HG03025 (cell line): Measurements from ENCODE around the gene VWA3B.
"Not testable (repeated sequence)": the region's sequence is repeated elsewhere in the genome, so short reads cannot be mapped to it uniquely, and the experiment has no call there.

Experiments used
- ATAC-seq: cut with Tn5 transposase; IDR thresholded peaks from one replicate; pipeline ENCODE4 v1.9.1; 2021; ENCODE audit warnings: mild to moderate bottlenecking, moderate library complexity; ENCODE audit not compliant: unreplicated experiment, low FRiP score

VWA3B gene

GRCh38 chr2:98084869-98085238 lies 2.1 kb upstream of the VWA3B start:
- ATAC-seq, result no peak

DNA sequence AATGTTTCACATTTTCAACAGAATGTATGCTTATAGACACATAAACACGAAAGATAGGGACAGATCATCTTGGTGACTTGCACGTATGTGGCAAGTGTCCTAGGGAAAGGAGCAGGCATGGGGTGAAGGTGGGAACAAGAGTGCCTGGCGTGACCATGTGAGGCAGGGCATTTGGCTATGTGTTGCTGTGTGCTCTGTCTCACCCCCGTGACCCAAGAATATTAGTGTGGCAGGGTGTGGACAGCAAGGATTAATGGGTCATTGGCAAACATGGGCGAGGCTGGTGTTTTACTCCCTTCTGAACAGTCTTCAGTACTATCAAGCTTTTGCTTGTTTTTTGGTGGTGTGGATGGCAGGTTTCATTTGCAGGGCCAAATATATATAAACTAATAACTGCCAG lies 1.3 kb upstream of the VWA3B start:
- ATAC-seq, result no peak

DNA sequence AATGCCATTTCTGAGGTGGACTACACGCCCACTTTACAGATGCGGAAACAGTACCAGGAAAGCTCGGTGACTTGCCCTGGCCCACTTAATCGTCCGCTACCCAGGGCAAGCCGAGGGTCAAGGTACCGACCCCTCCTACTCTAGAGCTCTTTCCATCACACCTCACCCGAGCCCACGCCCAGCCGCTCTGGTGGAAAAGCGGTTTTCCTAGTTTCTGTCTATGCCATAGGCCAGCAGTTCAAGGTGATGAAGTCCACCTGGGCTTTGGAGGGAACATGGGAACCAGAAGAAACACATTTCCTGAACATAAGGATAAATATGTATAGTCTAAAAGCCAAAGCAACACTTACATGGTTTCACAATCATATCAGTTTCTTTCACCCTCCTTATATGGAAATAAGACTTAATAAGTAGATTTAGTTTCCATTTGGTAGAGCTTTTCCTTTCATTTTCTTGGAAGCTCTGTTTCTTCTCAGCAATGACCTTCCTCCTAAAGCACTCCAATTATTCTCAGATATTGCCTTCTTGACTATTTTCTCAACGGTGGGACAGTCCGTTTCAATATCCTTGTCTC lies 567 bp downstream of the VWA3B start:
- no peak for ATAC-seq

- ATAC-seq, result no peak
These were observed 1.3 kb downstream of the VWA3B start for GRCh38 chr2:98088261-98088660.

- no peak for ATAC-seq
These were observed 3.0 kb downstream of the VWA3B start for GRCh38 chr2:98089941-98090340.

DNA sequence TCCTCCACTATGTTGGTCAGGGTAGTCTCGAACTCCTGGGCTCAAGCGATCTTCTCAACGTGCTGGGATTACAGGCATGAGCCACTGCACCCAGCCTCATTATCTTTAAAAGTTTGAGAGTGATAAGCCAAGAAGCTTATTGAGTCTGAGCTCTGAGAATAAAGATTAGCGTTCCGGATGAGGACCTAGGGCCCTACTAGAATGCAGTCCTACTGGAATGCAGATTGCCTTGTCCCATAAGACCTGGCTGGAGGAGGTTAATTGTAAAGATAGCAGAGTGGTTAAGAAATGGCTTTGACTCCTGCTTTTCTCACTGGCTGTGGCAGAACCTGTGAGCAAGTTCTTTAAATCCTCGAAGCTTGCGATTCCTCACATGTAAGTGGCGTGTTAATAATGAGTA lies 4.0 kb downstream of the VWA3B start:
- no peak for ATAC-seq

- no peak for ATAC-seq
These were observed 4.8 kb downstream of the VWA3B start for GRCh38 chr2:98091738-98092137.

- ATAC-seq, result no peak
These were observed 6.2 kb downstream of the VWA3B start for GRCh38 chr2:98093146-98093545.

GRCh38 chr2:98093611-98094010 lies 6.6 kb downstream of the VWA3B start:
- no peak for ATAC-seq

GRCh38 chr2:98099939-98100743 lies 13.2 kb downstream of the VWA3B start:
- no peak for ATAC-seq

GRCh38 chr2:98102315-98102714 lies 15.3 kb downstream of the VWA3B start:
- ATAC-seq, result not testable (repeated sequence)

DNA sequence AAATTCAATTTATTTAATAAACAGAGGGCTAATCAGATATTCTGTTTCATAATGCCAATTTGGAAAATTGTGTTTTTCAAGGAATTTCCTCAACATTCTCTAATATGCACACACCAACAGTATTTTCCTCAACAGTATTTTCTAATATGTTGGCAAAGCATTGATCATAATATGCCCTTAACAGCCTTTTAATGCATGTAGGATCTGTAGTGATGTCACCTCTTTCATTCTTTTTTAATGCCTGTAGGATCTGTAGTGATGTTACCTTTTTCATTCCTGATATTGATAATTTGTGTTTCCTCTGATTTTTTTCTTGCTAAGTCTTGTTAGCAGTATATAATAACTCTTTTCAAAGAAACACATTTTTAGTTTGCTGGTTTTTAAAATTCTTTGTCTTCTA lies 15.9 kb downstream of the VWA3B start:
- no peak for ATAC-seq

DNA sequence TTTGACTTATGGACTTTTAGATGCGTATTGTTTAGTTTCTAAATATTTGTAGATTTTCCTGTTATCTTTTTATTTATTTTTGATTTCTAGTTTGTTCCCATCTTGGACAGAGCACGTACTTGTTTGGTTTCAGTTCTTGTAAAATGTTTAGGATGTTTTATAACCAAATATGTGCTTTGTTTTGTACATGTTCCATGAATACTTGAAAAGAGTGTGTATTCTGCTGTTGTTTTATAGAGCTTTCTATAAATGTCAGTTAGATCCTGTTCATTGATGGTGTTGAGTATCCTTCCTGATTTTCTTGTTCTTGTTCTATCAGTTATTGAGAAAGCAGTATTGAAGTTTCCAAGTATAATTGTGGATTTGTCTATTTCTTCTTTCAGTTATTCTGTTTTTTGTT lies 21.1 kb downstream of the VWA3B start:
- no peak for ATAC-seq

GRCh38 chr2:98110741-98111140 lies 23.8 kb downstream of the VWA3B start:
- ATAC-seq, result no peak

DNA sequence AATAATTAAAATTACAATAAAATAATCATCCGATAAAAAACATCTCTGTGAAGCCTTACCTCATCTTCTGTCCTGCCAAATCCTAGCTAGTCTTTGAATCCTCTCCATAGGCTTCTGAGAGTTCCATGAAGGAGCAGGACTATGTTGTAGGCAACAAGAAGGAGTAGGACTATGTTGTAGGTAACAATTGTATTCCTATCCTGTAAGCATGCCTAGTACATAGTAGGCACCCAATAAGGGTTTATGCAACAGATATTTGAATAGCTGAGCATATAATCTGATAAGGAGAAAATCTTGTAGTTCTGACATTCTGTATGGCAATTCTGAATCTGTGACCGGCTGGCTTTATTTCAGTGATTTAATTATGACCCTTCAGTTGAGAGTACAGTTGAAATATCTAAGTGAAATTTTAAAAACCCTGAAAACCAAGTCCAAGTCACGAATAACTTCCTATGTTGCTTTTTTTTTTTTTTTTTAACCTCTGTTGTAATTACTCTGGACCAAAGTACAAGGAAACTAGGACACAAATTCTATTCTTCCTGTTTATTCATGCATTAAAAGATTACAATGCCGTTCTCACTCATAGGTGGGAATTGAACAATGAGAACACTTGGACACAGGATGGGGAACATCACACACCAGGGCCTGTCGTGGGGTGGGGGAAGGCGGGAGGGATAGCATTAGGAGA lies 27.8 kb downstream of the VWA3B start:
- no peak for ATAC-seq

DNA sequence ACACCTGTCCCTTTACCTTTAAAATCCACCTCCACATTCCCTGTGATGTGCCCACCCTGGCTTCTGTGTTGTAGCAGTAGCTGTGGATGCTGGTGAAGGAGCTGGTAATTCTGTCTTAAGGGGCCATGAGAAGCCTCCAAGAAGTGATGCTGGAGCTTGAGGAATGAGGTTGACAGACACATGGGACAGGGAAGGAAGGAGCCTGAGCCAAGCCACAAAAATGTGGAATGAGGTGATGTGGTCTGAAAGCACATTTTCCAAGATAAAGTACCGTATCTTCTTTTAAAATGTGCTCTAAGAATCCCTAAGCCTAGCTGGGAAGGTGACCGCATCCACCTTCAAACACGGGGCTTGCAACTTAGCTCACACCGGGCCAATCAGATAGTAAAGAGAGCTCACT lies 31.2 kb downstream of the VWA3B start:
- ATAC-seq, result no peak

GRCh38 chr2:98118852-98119251 lies 31.9 kb downstream of the VWA3B start:
- no peak for ATAC-seq

DNA sequence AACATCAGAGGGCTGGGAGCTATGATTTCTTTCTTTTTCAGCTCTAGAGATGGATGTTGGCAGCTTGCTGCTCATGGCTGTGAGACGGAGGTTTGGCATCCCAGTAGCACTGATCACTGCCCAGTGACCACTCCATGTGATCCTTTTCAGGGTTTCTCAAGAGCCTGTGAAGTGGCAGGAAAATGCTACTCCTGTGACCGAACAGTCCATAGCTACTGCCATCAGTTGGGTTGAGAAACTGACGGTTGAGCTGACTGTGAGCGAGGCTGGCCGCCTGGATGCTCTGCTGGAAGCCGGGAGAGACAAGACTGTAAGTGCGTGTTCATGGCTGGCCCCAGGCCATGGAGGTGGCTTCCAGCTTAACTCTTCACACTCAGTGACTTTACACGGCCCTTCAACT lies 34.2 kb downstream of the VWA3B start:
- no peak for ATAC-seq

DNA sequence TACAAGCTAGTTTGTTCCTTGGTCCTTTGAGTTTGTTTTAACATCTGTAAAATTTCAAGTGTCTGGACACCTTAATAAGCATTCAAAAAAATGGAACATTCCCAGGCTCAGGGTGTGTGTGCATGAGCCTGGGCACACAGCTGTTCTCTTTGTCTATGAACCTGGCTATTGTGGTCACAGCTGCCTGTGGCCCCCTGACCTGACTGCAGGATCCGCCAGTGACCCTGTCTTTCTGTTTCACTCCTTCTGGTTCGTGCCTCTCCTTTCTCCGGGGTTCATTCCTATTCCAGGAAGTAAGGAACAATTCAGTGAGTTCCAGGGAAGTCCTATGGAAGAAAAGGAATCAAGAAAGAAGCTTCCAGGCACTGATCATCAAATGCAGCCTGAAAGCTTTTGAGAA lies 35.6 kb downstream of the VWA3B start:
- ATAC-seq, result no peak

DNA sequence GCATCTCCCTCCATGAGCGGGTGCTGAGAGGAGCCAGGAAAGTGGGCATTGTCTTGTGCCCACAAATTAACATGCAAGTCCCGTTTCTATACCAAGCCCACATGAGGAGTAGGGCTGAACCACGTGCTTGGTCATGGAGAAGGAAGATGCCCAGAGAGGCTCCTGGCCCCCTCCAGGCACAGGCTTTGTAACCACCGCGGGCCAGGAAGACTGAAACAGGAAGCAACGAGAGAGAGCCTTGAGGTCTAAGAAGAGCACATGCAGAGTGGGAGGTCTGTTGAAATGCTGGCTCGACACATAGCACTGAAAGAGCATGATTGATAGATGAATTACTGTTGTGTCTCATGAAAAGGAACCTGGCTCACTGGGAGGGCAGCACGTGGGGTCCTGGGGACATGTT lies 36.3 kb downstream of the VWA3B start:
- no peak for ATAC-seq

DNA sequence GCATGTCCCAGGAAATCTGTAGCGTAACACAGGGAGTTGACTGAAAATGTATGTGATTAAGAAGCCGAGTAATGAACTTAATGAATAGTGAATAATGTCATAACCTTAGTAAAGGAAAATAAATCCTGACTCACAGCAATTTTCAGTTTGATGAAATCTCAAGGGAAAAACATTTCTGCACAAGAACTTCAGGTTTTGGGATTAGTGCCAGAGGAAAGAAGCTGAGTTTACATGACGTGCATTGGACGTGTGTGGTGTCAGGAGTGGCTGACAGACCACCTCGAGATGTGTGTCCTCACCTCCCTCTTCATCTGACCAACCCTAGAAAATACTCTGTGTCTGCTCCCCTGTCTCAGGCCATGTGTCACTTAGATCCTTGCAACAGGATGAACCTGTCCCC lies 39.1 kb downstream of the VWA3B start:
- ATAC-seq, result no peak
